NB4 (cell line): ENCODE measurements around the gene RIIAD1.
"Not testable (repeated sequence)": the region's sequence is repeated elsewhere in the genome, so short reads cannot be mapped to it uniquely, and the experiment has no call there.

Experiments
- POLR2A ChIP-seq: IDR thresholded peaks from 2 replicates; pipeline ENCODE4 v1.6.1; 2011; ENCODE audit warnings: mild to moderate bottlenecking; ENCODE audit not compliant: insufficient read length; ENCODE audit errors: extremely low read depth
- TF ChIP-seq, protein P1 (sequence below): IDR thresholded peaks from one replicate; pipeline ENCODE4 v1.5.1; 2012; ENCODE audit warnings: low read depth, low read length

- TF ChIP-seq, protein P1, sequence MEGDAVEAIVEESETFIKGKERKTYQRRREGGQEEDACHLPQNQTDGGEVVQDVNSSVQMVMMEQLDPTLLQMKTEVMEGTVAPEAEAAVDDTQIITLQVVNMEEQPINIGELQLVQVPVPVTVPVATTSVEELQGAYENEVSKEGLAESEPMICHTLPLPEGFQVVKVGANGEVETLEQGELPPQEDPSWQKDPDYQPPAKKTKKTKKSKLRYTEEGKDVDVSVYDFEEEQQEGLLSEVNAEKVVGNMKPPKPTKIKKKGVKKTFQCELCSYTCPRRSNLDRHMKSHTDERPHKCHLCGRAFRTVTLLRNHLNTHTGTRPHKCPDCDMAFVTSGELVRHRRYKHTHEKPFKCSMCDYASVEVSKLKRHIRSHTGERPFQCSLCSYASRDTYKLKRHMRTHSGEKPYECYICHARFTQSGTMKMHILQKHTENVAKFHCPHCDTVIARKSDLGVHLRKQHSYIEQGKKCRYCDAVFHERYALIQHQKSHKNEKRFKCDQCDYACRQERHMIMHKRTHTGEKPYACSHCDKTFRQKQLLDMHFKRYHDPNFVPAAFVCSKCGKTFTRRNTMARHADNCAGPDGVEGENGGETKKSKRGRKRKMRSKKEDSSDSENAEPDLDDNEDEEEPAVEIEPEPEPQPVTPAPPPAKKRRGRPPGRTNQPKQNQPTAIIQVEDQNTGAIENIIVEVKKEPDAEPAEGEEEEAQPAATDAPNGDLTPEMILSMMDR, result not testable (repeated sequence)
- TF ChIP-seq POLR2A, result not testable (repeated sequence)
Measured at GRCh38 chr1:151682901-151683300, 38.4 kb upstream of the RIIAD1 start.
